Kidney (tissue), 14 donors: Measurements from ENCODE around the gene CATSPER1. TPM values are rescaled to one million over a fixed set of nuclear protein-coding genes. Genes with fewer than 3 reads are reported as not detected.

Experiments used
- DNase-seq, 5 donors: peaks; one replicate each; pipeline ENCODE4 v3.0.0-alpha.2; 2013 to 2020
- FAIRE-seq: peaks from 2 replicates; lab custom pipeline; 2012; peaks lifted over from hg19 to GRCh38; lab: Jason Lieb, UNC
- H3K27ac ChIP-seq, 2 donors: one replicate each; pipeline ENCODE4 v1.7.0; 2013; ENCODE audit warnings: low read depth in 2 of 2, low read length in 2 of 2, inconsistent platforms in 1 of 2
- H3K27me3 ChIP-seq: one replicate; pipeline ENCODE4 v1.7.1; 2013; ENCODE audit warnings: low read length, inconsistent platforms; ENCODE audit not compliant: control insufficient read depth, insufficient read depth
- H3K36me3 ChIP-seq, 3 donors: one replicate each; pipeline versions ENCODE4 v1.7.0 to v1.7.1; 2013; ENCODE audit warnings: low read length in 3 of 3, control low read depth in 1 of 3, inconsistent platforms in 1 of 3; ENCODE audit not compliant: insufficient read depth in 3 of 3, control insufficient read depth in 2 of 3
- H3K4me1 ChIP-seq, 3 donors: one replicate each; pipeline versions ENCODE4 v1.7.0 to v1.7.1; 2013; ENCODE audit warnings: low read length in 3 of 3, inconsistent platforms in 1 of 3, low read depth in 1 of 3; ENCODE audit not compliant: control insufficient read depth in 2 of 3, insufficient read depth in 2 of 3
- H3K4me3 ChIP-seq, 3 donors: one replicate each; pipeline versions ENCODE4 v1.7.0 to v1.8.1; 2013; ENCODE audit warnings: low read length in 3 of 3, control low read depth in 1 of 3, inconsistent platforms in 1 of 3
- H3K9ac ChIP-seq, 3 donors: one replicate each; pipeline versions ENCODE4 v1.7.0 to v1.7.1; 2013; ENCODE audit warnings: low read length in 3 of 3, control low read depth in 1 of 3, inconsistent platforms in 1 of 3
- H3K9me3 ChIP-seq, 3 donors: one replicate each; pipeline versions ENCODE4 v1.7.0 to v1.7.1; 2013; ENCODE audit warnings: low read length in 3 of 3, control low read depth in 1 of 3, inconsistent platforms in 1 of 3; ENCODE audit not compliant: control insufficient read depth in 2 of 3, insufficient read depth in 1 of 3
- intact Hi-C: fragments of 100-400 bp; cut with DNase I; formaldehyde crosslinking; loops from one replicate; pipeline ENCODE4 v1.11.1; 2022
- polyA plus RNA-seq: library from polyadenylated mRNA; stranded (reverse); fragments of 350-450 nt; fragmentation: Illumina TruSeq; extraction: RNeasy Lipid Tissue Mini Kit (QIAGEN cat#74804); gene quantifications from one replicate; pipeline ENCODE4 v1.2.3, GENCODE V29; 2014; ENCODE audit warnings: low read depth, low replicate concordance; ENCODE audit not compliant: insufficient read depth
- total RNA-seq: library from RNA; stranded (reverse); fragmentation: NEBNext Ultra II Directional; extraction: Animal tissue kit (Norgen Biotek cat#: 25700); gene quantifications from one replicate; pipeline ENCODE4 v1.2.1, GENCODE V29; 2021
- TF ChIP-seq, protein P1 (sequence below): IDR thresholded peaks from 3 replicates; pipeline ENCODE4 v1.5.1; 2012; ENCODE audit warnings: mild to moderate bottlenecking, moderate library complexity, borderline replicate concordance; ENCODE audit not compliant: insufficient read depth; ENCODE audit errors: extremely low read depth
- donor health status: control.
- donor health status: control.
- donor health status: control.
- donor health status: control.
- donor health status: control.
- donor health status: DM: yes; HTN: yes; CAD: no.
- donor health status: Normal renal cell carcinoma (clear cell type).

Gene CATSPER1
- total and polyA plus RNA-seq, 2 donors from 2014 or later = 0.76 TPM; not detected in 1

GRCh38 chr11:66061268-66061667 lies 35.0 kb upstream of the CATSPER1 start:
- H3K4me3 ChIP-seq = no peak overlapping the region
- intact Hi-C loops = no loop called here
- H3K9me3 ChIP-seq = no peaks in the 10 kb centered on the region
- H3K4me1 ChIP-seq = no peaks in the 10 kb centered on the region
- TF ChIP-seq, protein P1, sequence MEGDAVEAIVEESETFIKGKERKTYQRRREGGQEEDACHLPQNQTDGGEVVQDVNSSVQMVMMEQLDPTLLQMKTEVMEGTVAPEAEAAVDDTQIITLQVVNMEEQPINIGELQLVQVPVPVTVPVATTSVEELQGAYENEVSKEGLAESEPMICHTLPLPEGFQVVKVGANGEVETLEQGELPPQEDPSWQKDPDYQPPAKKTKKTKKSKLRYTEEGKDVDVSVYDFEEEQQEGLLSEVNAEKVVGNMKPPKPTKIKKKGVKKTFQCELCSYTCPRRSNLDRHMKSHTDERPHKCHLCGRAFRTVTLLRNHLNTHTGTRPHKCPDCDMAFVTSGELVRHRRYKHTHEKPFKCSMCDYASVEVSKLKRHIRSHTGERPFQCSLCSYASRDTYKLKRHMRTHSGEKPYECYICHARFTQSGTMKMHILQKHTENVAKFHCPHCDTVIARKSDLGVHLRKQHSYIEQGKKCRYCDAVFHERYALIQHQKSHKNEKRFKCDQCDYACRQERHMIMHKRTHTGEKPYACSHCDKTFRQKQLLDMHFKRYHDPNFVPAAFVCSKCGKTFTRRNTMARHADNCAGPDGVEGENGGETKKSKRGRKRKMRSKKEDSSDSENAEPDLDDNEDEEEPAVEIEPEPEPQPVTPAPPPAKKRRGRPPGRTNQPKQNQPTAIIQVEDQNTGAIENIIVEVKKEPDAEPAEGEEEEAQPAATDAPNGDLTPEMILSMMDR = no peak
- H3K36me3 ChIP-seq = peaks cover 23 to 78% (median 55%) of the 10 kb centered on the region in 3 donors
- FAIRE-seq = no peak
- no peaks in the 10 kb centered on the region for H3K27me3 ChIP-seq
- DNase-seq = no peak
- H3K27ac ChIP-seq = no peak overlapping the region
- H3K9ac ChIP-seq = no peak overlapping the region

DNA sequence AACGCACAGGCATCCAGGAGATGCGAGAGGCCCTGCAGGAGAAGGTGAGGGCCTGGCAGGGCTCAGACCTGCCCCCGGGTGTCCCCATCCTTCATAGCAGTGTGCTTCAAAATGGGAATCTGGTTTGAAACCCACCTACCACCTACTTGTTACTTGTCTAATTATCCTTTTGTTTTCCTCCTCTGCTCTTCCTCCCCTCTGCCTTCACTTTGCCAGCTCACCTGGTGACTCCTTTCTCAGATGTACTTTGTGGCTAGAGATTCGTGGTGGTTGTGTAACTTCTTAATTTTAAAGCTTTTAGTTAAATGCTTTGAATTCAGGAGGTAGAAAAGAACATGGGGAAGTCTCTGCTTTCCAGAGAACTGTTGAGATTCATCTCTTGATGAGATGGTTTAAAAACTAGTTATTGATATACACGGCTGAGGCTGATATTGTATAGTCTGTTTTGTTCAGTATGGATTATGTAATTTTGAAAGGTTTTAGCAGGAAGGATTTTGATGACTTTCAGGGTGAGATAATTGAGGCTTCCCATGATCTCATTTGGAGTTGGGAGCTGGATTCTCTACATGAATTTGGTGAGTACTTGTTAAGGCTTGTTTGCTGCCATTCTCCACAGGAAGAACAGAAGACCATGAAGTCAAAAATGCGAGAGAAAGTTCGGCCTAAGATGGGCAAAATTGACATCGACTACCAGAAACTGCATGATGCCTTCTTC lies 33.8 kb upstream of the CATSPER1 start:
- FAIRE-seq (no peak), DNase-seq (no peak)
- Histone ChIP-seq H3K36me3 (peaks cover 21 to 84% (median 58%) of the 10 kb centered on the region in 3 donors), H3K27me3 (no peaks in the 10 kb centered on the region), H3K9me3 (no peaks in the 10 kb centered on the region), H3K9ac (no peak overlapping the region), H3K4me3 (no peak overlapping the region), H3K27ac (no peak overlapping the region), H3K4me1 (peaks cover 0 to 2% (median 0%) of the 10 kb centered on the region in 3 donors)
- intact Hi-C loops = no loop called here
- TF ChIP-seq, protein P1 = no peak

DNA sequence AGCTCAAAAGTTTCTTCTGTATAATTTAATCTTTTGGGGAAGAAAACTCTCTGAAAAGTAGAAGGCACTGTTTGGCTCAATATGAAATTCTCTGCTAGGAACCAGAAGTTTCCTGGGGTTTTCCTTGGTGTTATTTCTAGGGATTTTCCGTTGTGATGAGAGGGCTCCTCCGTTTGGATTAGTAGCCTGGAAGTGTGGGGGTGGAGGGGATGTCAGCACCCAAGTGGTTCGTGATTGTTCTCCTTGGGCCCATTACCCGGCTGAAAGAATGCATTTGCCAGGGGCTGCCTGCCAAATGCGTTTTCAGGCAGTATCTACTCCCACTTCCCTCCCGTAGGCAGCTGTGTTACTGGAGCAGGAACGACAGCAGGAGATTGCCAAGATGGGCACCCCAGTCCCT lies 30.2 kb upstream of the CATSPER1 start:
- peaks cover 0 to 12% (median 5%) of the 10 kb centered on the region in 3 donors for H3K4me1 ChIP-seq
- H3K36me3 ChIP-seq = peaks cover 9 to 63% (median 44%) of the 10 kb centered on the region in 3 donors
- TF ChIP-seq, protein P1 = no peak
- no peak overlapping the region for H3K4me3 ChIP-seq
- no peaks in the 10 kb centered on the region for H3K9me3 ChIP-seq
- intact Hi-C loops = no loop called here
- DNase-seq (no peak), FAIRE-seq (no peak)
- H3K9ac ChIP-seq = no peak overlapping the region
- no peaks in the 10 kb centered on the region for H3K27me3 ChIP-seq
- no peak overlapping the region for H3K27ac ChIP-seq
